Activated CD4-positive, alpha-beta T cell treated with anti-CD3 and anti-CD28 coated beads, Interleukin-2, Interleukin-4, amounts not matched to agents 100 ng/mL and 50 ng/mL, durations not matched to agents 16 hours and 8 hours (primary cell): ENCODE data around the gene RYR1.
"Not testable (repeated sequence)": the region's sequence is repeated elsewhere in the genome, so short reads cannot be mapped to it uniquely, and the experiment has no call there.

ENCODE experiments used
- DNase-seq: peaks from one replicate; pipeline ENCODE4 v3.0.0-alpha.2; 2020; ENCODE audit warnings: low spot score

The RYR1 gene

DNA sequence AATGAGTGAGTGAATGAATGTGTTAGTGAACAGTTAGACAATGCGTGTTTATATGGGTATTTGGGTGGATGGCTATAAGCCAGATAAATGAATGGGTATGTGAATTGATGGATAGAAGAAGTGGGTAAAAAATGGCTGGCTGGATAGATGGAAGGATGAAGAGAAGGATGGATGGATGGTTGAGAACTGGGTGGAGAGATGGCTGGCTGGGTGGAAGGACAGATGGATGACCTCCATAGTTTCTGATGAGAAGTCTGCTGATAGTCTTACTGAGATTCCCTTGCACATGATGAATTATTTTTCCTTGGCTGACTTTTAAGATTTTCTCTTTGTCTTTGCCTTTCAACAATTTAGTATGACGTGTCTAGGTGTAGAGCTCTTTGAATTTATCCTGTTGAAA, 57.4 kb downstream of the RYR1 start:
- DNase-seq = no peak

DNA sequence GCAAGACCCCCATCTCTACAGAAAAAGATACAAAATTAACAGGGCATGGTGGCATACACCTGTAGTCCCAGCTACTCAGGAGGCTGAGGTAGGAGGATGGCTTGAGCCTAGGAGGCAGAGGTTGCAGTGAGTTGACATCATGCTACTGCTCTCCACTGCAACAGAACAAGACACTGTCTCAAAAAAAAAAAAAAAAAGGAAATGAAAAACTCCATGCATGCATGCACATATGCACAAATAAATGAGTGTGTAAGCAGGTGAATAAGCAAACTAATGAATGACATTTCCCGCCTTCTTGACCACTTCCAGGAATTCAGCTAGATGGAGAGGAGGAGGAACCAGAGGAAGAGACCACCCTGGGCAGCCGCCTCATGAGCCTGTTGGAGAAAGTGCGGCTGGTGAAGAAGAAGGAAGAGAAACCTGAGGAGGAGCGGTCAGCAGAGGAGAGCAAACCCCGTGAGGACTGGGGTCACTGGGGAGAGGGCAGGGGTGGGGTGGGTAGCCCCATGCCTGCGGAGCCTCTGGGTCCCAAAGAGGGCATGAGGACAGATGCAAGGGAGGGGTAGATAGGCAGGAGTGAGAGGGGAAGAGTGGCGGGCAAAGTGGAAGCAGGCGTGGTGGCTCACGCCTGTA, 58.8 kb downstream of the RYR1 start:
- DNase-seq = no peak

- DNase-seq = no peak
Observed at GRCh38 chr19:38494379-38494778, 60.9 kb downstream of the RYR1 start.

DNA sequence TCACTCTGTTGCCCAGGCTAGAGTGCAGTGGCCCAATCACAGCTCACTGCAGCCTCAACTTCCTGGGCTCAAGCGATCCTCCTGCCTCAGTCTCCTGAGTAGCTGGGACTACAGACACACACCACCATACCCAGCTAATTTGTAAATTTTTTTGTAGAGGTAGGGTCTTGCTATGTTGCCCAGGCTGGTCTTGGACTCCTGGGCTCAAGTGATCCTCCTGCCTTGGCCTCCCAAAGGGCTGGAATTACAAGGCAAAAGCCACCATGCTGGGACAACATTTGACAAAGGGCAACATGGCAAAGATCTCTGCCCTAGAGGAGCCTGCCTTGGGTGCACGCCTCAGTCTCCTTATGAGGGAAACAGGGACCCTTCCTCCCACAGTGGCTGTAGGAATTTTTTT, 61.9 kb downstream of the RYR1 start:
- DNase-seq = not testable (repeated sequence)

DNA sequence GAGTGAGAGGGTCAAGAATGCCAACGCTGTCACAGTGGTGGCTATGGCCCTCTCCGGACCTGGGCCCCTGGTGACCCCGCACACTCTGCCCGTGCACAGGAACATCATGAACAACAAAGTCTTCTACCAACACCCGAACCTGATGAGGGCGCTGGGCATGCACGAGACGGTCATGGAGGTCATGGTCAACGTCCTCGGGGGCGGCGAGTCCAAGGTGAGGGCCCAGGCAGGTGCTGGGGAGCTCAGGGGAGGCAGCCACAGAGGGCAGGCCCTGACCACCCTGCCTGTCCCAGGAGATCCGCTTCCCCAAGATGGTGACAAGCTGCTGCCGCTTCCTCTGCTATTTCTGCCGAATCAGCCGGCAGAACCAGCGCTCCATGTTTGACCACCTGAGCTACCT, 62.6 kb downstream of the RYR1 start:
- DNase-seq = no peak

- DNase-seq = no peak
Observed at GRCh38 chr19:38496603-38497487, 63.4 kb downstream of the RYR1 start.

DNA sequence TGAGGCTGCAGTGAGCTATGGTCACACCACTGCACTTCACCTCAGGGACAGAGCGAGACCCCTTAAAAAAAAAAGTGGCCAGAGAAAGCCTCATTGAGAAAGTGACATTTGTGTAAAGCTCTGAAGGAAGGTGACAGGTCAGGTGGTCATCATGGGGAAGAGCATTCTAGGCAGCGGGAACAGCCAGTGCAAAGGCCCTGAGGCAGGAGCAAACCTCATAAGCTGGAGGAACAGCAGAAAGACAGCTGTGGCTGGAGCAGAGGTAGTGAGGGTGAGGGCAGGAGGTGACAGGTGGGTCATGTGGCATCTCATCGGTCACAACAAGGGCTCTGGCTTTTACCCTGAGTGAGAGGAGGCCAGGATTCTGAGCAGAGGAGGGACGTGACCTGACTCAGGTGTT, 64.4 kb downstream of the RYR1 start:
- DNase-seq = no peak

DNA sequence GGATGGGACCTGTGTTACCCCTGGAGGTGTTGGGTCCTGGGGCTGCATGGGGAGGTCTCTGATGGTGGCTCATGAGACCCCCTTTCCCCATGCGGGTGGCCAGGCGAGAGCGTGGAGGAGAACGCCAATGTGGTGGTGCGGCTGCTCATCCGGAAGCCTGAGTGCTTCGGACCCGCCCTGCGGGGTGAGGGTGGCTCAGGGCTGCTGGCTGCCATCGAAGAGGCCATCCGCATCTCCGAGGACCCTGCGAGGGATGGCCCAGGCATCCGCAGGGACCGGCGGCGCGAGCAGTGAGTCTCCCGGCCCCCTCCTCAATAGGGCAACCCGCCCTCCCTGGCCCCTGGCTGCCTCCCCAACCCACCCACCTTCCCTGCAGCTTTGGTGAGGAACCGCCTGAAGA, 66.0 kb downstream of the RYR1 start:
- DNase-seq = no peak

DNA sequence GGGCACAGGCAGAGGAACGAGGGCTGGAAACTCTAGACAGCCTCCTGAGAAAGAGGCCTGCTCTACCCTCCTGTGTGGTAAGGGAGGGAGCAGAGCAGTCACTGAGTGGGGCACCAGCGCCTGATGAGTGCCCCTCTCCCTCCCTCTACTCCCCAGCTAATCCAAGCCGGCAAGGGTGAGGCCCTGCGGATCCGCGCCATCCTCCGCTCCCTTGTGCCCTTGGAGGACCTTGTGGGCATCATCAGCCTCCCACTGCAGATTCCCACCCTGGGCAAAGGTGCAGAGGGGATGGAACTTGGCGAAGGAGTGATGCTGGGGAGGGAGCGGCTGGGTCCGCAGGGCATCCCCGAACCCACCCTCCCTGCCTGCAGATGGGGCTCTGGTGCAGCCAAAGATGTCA, 67.0 kb downstream of the RYR1 start:
- DNase-seq = no peak

DNA sequence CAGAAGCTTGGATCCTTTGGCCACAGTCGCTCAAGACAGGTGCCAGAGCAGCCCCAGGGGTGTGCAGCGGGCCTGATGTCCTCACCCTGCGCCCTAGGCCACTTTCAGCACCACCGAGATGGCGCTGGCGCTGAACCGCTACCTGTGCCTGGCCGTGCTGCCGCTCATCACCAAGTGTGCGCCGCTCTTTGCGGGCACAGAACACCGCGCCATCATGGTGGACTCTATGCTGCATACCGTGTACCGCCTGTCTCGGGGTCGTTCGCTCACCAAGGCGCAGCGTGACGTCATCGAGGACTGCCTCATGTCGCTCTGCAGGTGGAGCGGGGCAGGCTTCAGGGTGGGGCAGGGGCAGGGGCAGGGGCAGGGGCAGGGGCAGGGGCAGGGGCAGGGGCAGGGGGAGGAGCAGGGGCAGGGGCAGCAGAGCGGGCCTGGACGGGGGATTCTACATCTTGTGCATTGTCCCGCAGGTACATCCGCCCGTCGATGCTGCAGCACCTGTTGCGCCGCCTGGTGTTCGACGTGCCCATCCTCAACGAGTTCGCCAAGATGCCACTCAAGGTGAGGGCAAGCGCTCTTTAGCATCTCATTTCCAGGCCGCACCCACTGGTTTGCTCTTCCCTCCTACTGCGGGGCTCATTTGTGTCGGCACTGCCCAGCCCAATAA, 69.1 kb downstream of the RYR1 start:
- no peak for DNase-seq

DNA sequence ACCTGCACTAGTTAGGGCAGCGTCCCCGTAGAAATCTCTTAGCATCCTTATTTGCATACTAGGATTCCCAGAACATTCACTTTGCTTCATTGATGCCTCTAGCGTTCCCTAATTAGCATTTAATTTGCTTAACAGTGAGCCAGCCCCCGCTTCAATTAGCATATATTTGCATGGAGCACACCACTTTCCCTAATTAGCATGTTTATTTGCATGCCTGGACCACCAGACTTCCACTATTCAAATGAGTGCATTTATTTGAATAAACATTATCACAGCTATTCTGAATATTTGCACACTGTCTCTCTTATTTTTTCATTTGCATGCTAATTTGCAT, 69.6 kb downstream of the RYR1 start:
- no peak for DNase-seq

GRCh38 chr19:38505958-38506357, 72.5 kb downstream of the RYR1 start:
- no peak for DNase-seq

- no peak for DNase-seq
Observed at GRCh38 chr19:38506375-38506722, 72.9 kb downstream of the RYR1 start.

- DNase-seq = peak; percentile 97
Observed at GRCh38 chr19:38506723-38507550, 73.4 kb downstream of the RYR1 start.

DNA sequence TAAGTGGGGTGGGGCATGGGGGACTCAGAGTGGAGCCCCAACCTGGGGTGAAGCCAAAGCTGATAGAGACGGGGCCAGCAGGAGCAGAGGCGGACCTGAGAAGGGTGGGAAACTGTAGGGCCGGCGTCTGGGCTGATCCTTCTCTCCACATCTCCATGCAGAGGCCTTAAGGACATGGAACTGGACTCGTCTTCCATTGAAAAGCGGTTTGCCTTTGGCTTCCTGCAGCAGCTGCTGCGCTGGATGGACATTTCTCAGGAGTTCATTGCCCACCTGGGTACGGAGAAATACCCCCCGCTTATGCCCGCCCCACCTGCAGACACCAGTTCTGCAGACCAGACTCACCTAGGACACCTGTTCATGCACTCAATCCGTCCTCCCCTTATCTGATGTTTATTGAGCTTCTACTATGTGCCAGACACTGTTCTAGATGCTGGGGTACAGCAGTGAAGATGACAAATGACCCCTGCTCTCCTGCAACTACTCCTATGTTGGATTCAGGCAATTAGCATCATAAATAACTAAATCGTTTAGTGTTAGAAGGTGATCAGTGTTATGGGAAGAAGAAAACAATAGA, 74.1 kb downstream of the RYR1 start:
- no peak for DNase-seq

DNA sequence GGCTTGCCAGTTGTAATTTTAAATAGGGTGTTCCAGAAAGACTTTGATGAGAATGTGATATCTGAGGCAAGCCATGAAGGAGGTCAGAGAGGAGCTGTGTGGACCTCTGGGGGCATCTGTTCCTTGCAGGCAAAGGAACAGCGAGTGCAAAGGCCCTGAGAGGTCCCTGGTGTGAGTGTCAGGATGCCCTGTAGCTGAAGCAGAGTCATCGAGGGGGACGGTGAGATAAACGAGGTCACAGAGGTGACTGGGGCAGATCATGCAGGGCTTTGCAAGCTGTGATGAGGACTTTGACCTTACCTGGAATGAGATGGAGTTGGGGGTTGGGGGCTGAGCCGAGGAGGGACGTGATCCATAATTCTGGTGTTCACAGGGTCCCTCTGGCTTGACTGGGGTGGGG, 75.0 kb downstream of the RYR1 start:
- DNase-seq = no peak

DNA sequence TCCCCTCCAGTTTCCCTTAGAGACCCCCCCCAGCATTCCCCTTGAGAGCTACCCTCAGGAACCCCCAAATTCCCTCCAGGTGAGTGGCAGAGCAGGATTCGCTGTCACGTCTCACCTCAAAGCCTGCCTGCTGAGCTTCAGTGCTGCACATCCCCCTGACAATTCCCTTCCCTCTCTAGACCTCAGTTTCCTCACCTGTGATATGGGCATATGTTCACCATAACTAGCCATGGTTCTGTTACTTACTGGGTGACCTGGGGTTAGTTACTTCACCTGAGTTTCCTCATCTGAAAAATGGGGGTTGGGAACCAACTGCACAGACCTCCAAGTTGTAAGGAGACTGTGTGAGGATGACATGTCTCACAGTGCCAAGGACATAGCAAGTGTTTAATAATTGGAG, 75.5 kb downstream of the RYR1 start:
- DNase-seq = no peak

- DNase-seq = no peak
Observed at GRCh38 chr19:38511074-38511708, 77.7 kb downstream of the RYR1 start.

GRCh38 chr19:38512277-38512676, 78.8 kb downstream of the RYR1 start:
- no peak for DNase-seq

DNA sequence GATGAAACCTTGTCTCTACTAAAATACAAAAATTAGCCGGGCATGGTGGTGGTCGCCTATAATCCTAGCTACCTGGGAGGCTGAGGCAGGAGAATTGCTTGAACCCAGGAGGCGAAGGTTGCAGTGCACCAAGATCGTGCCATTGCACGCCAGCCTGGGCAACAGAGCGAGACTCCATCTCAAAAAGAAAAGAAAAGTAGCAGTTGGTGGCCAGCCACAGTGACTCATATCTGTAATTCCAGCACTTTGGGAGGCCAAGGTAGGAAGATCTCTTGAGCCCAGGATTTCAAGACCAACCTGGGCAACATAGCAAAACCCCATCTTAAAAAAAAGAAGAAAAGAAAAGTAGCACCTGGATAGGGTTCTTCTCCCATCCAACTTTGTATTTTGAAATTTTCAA, 79.7 kb downstream of the RYR1 start:
- DNase-seq = peak; percentile 46

DNA sequence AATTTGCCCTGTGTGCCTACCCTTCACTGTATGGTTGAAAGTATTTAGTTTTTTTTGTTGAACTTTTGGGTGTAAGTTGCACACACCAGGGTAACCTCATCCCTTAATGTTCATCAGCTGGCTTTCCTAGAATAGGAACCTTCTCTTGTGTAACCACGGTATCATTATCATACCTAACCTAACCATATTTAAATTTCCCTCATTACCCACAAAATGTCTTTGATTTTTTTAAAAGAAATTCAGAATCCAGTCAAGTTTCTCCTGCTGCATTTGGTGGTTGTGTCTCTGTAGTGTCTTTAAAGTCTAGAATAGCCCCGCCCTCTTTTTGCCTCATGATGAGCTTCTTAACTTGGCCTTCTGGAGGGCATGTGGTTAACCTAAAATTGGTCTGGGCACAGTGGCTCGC, 80.3 kb downstream of the RYR1 start:
- DNase-seq = peak; percentile 60
